ENCODE measurements around the gene TINCR.
"Not testable (repeated sequence)": the region's sequence is repeated elsewhere in the genome, so short reads cannot be mapped to it uniquely, and the experiment has no call there.

TINCR gene

DNA sequence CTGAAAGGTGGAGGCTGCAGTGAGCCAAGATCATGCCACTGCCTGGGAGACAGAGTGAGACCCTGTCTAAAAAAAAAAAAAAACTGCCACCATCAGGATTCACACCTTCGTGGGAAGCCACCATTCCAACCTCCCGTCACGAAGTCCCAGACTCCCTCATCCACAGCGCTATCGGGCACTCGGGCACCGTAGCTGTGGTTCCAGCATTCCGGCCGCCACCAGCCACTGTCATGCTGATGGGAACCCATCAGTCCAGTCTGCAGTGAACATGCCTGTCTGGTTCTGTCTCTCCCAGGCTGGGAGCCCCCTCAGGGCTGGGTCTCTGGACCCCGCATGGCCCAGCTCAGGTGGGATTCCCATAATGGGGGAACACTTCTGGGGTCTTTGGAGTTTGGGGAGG lies 27.5 kb downstream of the TINCR start:
- Histone ChIP-seq H3K27ac (no peak overlapping the region), H3K4me3 (ENCODE audit: low read depth, low read length) (no peak overlapping the region), H3K27me3 (replicated peaks) (no peaks in the 10 kb centered on the region), H3K36me3 (replicated peaks) (no peaks in the 10 kb centered on the region)
- in situ Hi-C loops (cut with HindIII; ENCODE audit: low pct_ligation_motif_present, low sequenced_read_pairs), result no loop called here
- no peak for DNase-seq
- TF ChIP-seq, protein P1, sequence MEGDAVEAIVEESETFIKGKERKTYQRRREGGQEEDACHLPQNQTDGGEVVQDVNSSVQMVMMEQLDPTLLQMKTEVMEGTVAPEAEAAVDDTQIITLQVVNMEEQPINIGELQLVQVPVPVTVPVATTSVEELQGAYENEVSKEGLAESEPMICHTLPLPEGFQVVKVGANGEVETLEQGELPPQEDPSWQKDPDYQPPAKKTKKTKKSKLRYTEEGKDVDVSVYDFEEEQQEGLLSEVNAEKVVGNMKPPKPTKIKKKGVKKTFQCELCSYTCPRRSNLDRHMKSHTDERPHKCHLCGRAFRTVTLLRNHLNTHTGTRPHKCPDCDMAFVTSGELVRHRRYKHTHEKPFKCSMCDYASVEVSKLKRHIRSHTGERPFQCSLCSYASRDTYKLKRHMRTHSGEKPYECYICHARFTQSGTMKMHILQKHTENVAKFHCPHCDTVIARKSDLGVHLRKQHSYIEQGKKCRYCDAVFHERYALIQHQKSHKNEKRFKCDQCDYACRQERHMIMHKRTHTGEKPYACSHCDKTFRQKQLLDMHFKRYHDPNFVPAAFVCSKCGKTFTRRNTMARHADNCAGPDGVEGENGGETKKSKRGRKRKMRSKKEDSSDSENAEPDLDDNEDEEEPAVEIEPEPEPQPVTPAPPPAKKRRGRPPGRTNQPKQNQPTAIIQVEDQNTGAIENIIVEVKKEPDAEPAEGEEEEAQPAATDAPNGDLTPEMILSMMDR (IDR thresholded peaks at IDR 0.05; ENCODE audit: low read depth, low read length, missing control alignments), result no peak

DNA sequence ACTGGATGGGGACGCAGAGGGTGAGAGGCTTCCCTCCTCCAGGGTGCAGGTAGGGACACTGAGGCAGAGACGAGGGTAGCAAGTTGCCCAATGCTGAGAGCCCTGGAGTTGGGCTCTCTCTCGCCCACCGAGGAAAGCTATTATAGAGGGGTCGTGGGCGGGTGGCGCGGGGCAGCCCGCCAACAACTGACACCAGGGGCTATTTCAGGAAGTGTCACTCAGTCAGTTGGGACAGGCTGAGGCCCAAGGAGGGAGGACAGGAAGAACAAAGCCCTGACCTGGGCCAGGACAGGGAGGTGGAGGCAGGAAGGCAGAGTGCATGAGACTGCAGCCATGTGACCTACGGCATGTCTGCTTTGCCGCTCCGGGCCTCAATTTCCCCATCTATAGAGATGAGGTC lies 29.9 kb downstream of the TINCR start:
- Histone ChIP-seq H3K27ac (no peak overlapping the region), H3K4me3 (ENCODE audit: low read depth, low read length) (no peak overlapping the region), H3K27me3 (replicated peaks) (no peaks in the 10 kb centered on the region), H3K36me3 (replicated peaks) (no peaks in the 10 kb centered on the region)
- DNase-seq, result no peak
- TF ChIP-seq, protein P1 (IDR thresholded peaks at IDR 0.05; ENCODE audit: low read depth, low read length, missing control alignments), result no peak
- in situ Hi-C loops (cut with HindIII; ENCODE audit: low pct_ligation_motif_present, low sequenced_read_pairs), result no loop called here

DNA sequence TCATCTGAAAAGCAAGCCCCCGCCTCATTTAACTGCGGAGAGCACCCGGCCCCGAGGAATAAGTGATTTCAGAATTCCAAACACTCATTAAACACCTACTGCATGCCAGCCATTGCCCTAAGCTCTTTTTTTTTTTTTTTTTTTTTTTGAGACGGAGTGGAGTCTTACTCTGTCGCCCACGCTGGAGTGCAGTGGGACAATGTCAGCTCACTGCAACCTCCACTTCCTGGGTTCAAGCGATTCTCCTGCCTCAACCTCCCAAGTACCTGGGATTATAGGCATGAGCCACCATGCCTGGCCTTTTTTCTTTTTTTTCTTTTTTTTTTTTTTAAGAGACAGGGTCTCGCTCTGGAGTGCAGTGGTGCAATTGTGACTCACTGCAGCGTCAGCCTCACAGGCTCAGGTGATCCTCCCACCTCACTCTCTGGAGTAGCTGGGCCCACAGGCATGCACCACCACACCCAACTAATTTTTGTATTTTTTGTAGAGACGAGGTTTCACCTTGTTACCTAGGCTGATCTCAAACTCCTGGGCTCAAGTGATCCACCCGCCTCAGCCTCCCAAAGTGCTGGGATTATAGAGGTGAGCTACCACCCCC lies 30.7 kb downstream of the TINCR start:
- in situ Hi-C loops (cut with HindIII; ENCODE audit: low pct_ligation_motif_present, low sequenced_read_pairs); H3K4me3 ChIP-seq (ENCODE audit: low read depth, low read length); H3K27me3 ChIP-seq (replicated peaks); DNase-seq; H3K27ac ChIP-seq; H3K36me3 ChIP-seq (replicated peaks): not testable (repeated sequence)

DNA sequence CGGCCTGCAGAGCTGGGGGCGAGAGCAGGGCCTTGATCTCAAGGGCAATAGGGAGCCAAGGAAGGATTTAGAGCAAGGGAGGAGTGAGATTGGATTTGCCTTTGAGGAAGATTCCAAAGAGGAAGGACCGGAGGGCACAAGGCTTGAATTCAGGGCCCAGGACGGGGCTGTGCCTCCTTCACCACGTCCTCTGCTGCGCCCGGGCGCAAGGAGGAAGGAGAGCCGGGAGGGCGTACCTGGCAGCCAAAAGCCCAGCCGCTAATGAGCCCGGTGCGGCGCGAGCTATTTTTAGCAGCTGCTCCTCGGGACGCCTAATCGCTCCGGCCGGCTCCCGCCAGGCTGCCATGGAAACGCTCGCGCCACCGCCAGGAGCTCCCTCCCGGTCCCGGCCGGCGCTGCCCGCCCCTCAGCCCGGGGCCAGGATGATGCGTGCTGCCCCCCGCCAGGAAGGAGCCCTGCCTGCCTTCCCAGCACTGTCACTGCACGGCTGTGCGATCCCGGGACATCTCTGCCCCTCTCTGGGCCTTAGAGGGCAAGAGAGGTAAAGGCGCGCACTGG lies 31.3 kb downstream of the TINCR start:
- H3K36me3 ChIP-seq (replicated peaks), result no peaks in the 10 kb centered on the region
- H3K4me3 ChIP-seq (ENCODE audit: low read depth, low read length), result peak overlapping the region; percentile 22
- in situ Hi-C loops (cut with HindIII; ENCODE audit: low pct_ligation_motif_present, low sequenced_read_pairs), result no loop called here
- H3K27me3 ChIP-seq (replicated peaks), result no peaks in the 10 kb centered on the region
- TF ChIP-seq, protein P1 (IDR thresholded peaks at IDR 0.05; ENCODE audit: low read depth, low read length, missing control alignments), result no peak
- no peak overlapping the region for H3K27ac ChIP-seq
- peak; percentile 25 for DNase-seq

DNA sequence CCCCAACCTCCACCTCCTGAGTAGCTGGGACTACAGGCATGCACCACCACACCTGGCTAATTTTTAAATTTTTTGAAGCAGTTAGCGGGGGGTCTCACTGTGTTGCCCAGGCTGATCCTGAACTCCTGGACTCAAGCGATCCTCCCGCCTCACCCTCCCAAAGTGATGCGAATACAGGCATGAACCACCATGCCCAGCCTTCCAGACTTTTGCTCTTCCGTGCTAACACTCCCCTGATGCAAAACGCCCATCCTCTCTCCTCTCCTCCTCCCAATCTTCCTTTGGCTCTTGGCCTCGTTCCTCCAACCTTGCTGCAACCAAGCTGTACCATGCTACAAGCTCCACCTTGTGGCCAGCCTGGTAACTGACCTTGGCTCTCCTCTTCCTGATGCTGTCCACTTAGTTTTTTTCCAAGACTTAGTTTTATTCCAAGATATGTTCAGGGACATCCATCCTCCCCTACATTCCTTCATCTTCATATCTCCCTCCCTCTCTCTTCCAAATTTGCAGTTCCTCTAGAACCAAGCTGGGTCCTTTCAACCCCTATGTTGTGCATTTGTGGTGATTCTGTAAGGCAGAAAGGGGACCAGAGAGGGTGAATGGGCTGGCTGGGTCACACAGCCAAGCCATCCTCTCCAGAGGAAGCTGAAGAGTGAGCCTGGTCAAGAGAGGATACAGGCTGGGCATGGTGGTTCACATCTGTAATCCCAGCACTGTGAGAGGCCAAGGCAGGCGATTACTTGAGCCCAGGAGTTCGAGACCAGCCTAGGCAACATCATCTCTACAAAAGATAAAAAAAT lies 32.8 kb downstream of the TINCR start:
- TF ChIP-seq, protein P1 (IDR thresholded peaks at IDR 0.05; ENCODE audit: low read depth, low read length, missing control alignments), result peak; percentile 71
- in situ Hi-C loops (cut with HindIII; ENCODE audit: low pct_ligation_motif_present, low sequenced_read_pairs), result no loop called here
- no peak for DNase-seq
- H3K27ac ChIP-seq, result no peak overlapping the region
- no peaks in the 10 kb centered on the region for H3K27me3 ChIP-seq (replicated peaks)
- no peaks in the 10 kb centered on the region for H3K36me3 ChIP-seq (replicated peaks)
- no peak overlapping the region for H3K4me3 ChIP-seq (ENCODE audit: low read depth, low read length)

DNA sequence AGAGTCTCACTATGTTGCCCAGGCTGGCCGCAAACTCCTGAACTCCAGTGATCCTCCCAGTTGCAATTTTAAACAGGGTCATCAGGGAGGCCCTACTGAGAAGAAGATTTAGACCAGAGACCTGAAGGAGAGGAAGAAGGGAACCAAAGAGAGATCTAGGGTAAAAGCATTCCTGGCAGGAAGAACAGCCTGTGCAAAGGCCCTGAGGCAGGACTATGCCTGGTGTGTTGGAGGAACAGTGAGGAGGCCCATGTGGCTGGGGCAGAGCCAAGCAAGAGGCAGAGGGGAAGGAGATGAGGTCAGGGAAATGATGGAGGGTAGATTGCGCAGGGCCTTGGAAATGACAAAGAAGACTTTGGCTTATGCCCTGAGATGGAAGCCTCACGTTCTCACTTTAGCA lies 34.5 kb downstream of the TINCR start:
- Histone ChIP-seq H3K4me3 (ENCODE audit: low read depth, low read length) (no peak overlapping the region), H3K27me3 (replicated peaks) (no peaks in the 10 kb centered on the region), H3K36me3 (replicated peaks) (no peaks in the 10 kb centered on the region), H3K27ac (no peak overlapping the region)
- TF ChIP-seq, protein P1 (IDR thresholded peaks at IDR 0.05; ENCODE audit: low read depth, low read length, missing control alignments), result no peak
- in situ Hi-C loops (cut with HindIII; ENCODE audit: low pct_ligation_motif_present, low sequenced_read_pairs), result no loop called here
- DNase-seq, result no peak
